Osteocyte (in vitro differentiated cells): ENCODE results near the gene COL4A6. TPM values are rescaled to one million over a fixed set of nuclear protein-coding genes. Genes with fewer than 3 reads are reported as not detected.

ENCODE experiments used
- DNase-seq: peaks from one replicate; pipeline ENCODE4 v3.0.0; 2021; ENCODE audit warnings: mixed read lengths; ENCODE audit not compliant: unreplicated experiment; ENCODE audit errors: extremely low spot score
- H3K27ac Mint-ChIP-seq: one replicate; pipeline ENCODE4 v1.8.0; 2021; ENCODE audit warnings: mild to moderate bottlenecking, mixed read lengths; ENCODE audit not compliant: unreplicated experiment
- H3K27me3 Mint-ChIP-seq: one replicate; pipeline ENCODE4 v1.8.0; 2021; ENCODE audit warnings: mixed read lengths; ENCODE audit not compliant: unreplicated experiment
- H3K36me3 Mint-ChIP-seq: one replicate; pipeline ENCODE4 v1.8.0; 2021; ENCODE audit warnings: mixed read lengths; ENCODE audit not compliant: unreplicated experiment
- H3K4me1 Mint-ChIP-seq: one replicate; pipeline ENCODE4 v1.8.0; 2021; ENCODE audit warnings: mixed read lengths; ENCODE audit not compliant: unreplicated experiment
- H3K4me3 Mint-ChIP-seq: one replicate; pipeline ENCODE4 v1.8.0; 2021; ENCODE audit warnings: mild to moderate bottlenecking, moderate library complexity, mixed read lengths; ENCODE audit not compliant: unreplicated experiment
- H3K9me3 Mint-ChIP-seq: one replicate; pipeline ENCODE4 v1.8.0; 2021; ENCODE audit warnings: mixed read lengths; ENCODE audit not compliant: unreplicated experiment
- CTCF ChIP-seq: fragments of 200-600 bp; sonication (generic); IDR thresholded peaks from 2 replicates; pipeline ENCODE4 v1.5.0; 2021; ENCODE audit warnings: antibody characterized with exemption, mild to moderate bottlenecking, moderate library complexity
- total RNA-seq: library from RNA; stranded (reverse); gene quantifications from 2 replicates; pipeline ENCODE4 v1.2.1, GENCODE V29; 2021

Gene COL4A6
- total RNA-seq, 1 donor from 2014 or later, result 36.2 TPM

GRCh38 chrX:108163333-108164082, 274.7 kb downstream of the COL4A6 start:
- no peak for TF ChIP-seq CTCF
- H3K27me3 Mint-ChIP-seq, result no peaks in the 10 kb centered on the region
- peaks cover 10% of the 10 kb centered on the region for H3K4me1 Mint-ChIP-seq
- DNase-seq, result no peak
- no peak overlapping the region for H3K27ac Mint-ChIP-seq
- no peaks in the 10 kb centered on the region for H3K9me3 Mint-ChIP-seq
- peaks cover 2% of the 10 kb centered on the region for H3K36me3 Mint-ChIP-seq
- no peak overlapping the region for H3K4me3 Mint-ChIP-seq

- TF ChIP-seq CTCF, result no peak
- H3K27ac Mint-ChIP-seq, result no peak overlapping the region
- H3K4me3 Mint-ChIP-seq, result no peak overlapping the region
- peaks cover 2% of the 10 kb centered on the region for H3K36me3 Mint-ChIP-seq
- H3K27me3 Mint-ChIP-seq, result no peaks in the 10 kb centered on the region
- DNase-seq, result no peak
- peaks cover 3% of the 10 kb centered on the region for H3K4me1 Mint-ChIP-seq
- H3K9me3 Mint-ChIP-seq, result no peaks in the 10 kb centered on the region
These were observed 276.0 kb downstream of the COL4A6 start for GRCh38 chrX:108162265-108162664.

GRCh38 chrX:108160309-108160708, 277.9 kb downstream of the COL4A6 start:
- peaks cover 10% of the 10 kb centered on the region for H3K36me3 Mint-ChIP-seq

GRCh38 chrX:108159028-108159670, 279.1 kb downstream of the COL4A6 start:
- no peak overlapping the region for H3K27ac Mint-ChIP-seq
- no peaks in the 10 kb centered on the region for H3K9me3 Mint-ChIP-seq
- no peaks in the 10 kb centered on the region for H3K27me3 Mint-ChIP-seq
- peaks cover 11% of the 10 kb centered on the region for H3K36me3 Mint-ChIP-seq
- TF ChIP-seq CTCF, result no peak
- no peak overlapping the region for H3K4me3 Mint-ChIP-seq
- no peak for DNase-seq
- no peaks in the 10 kb centered on the region for H3K4me1 Mint-ChIP-seq

More at GRCh38 chrX:108160309-108160708, 277.9 kb downstream of the COL4A6 start:
- H3K9me3 Mint-ChIP-seq, result no peaks in the 10 kb centered on the region
- no peaks in the 10 kb centered on the region for H3K4me1 Mint-ChIP-seq
- no peak overlapping the region for H3K4me3 Mint-ChIP-seq
- no peak overlapping the region for H3K27ac Mint-ChIP-seq
- DNase-seq, result no peak
- H3K27me3 Mint-ChIP-seq, result no peaks in the 10 kb centered on the region
- no peak for TF ChIP-seq CTCF

- Mint-ChIP-seq H3K9me3 (no peaks in the 10 kb centered on the region), H3K4me1 (no peaks in the 10 kb centered on the region), H3K36me3 (peaks cover 25% of the 10 kb centered on the region), H3K4me3 (no peak overlapping the region), H3K27ac (no peak overlapping the region), H3K27me3 (no peaks in the 10 kb centered on the region)
- TF ChIP-seq CTCF, result no peak
- DNase-seq, result no peak
These were observed 280.6 kb downstream of the COL4A6 start for GRCh38 chrX:108157628-108158027.
